ENCODE measurements around the gene ECE2. TPM values are rescaled to one million over a fixed set of nuclear protein-coding genes. Genes with fewer than 3 reads are reported as not detected.

The ECE2 gene
- total RNA-seq, 6 experiments from 2014 or later, result not detected

DNA sequence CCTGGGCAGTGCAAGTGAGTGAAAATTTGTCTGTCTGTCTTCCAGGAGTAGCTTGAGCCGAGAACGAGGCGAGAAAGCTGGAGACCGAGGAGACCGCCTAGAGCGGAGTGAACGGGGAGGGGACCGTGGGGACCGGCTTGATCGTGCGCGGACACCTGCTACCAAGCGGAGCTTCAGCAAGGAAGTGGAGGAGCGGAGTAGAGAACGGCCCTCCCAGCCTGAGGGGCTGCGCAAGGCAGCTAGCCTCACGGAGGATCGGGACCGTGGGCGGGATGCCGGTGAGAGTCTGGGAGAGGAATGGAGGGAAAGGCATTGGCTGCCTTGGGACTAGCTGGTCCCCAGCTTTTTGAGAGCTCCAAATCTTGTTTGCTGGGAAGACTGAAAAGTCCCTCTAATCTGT is 51.3 kb downstream of the ECE2 start:
- no peak for DNase-seq
- no peak overlapping the region for H3K27ac ChIP-seq
- H3K27me3 ChIP-seq, result no peaks in the 10 kb centered on the region
- 92% methylated on average over 12 of the region's 21 CpGs for WGBS (ENCODE audit: insufficient coverage, low coverage, low lambda C conversion rate, missing lambda C conversion rate)
- H3K4me1 ChIP-seq, result peaks cover 0 to 11% (median 1%) of the 10 kb centered on the region in 4 donors
- H3K4me3 ChIP-seq, result no peak overlapping the region
- no peaks in the 10 kb centered on the region for H3K9me3 ChIP-seq
- ATAC-seq, result no peak
- H3K36me3 ChIP-seq, result peaks cover 66 to 100% (median 88%) of the 10 kb centered on the region in 4 donors
- TF ChIP-seq, protein P1, sequence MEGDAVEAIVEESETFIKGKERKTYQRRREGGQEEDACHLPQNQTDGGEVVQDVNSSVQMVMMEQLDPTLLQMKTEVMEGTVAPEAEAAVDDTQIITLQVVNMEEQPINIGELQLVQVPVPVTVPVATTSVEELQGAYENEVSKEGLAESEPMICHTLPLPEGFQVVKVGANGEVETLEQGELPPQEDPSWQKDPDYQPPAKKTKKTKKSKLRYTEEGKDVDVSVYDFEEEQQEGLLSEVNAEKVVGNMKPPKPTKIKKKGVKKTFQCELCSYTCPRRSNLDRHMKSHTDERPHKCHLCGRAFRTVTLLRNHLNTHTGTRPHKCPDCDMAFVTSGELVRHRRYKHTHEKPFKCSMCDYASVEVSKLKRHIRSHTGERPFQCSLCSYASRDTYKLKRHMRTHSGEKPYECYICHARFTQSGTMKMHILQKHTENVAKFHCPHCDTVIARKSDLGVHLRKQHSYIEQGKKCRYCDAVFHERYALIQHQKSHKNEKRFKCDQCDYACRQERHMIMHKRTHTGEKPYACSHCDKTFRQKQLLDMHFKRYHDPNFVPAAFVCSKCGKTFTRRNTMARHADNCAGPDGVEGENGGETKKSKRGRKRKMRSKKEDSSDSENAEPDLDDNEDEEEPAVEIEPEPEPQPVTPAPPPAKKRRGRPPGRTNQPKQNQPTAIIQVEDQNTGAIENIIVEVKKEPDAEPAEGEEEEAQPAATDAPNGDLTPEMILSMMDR (IDR thresholded peaks at IDR 0.05), result no peak
- TF ChIP-seq POLR2A (IDR thresholded peaks at IDR 0.05), result no peak
- intact Hi-C loops (cut with DNase I), result no loop called here

DNA sequence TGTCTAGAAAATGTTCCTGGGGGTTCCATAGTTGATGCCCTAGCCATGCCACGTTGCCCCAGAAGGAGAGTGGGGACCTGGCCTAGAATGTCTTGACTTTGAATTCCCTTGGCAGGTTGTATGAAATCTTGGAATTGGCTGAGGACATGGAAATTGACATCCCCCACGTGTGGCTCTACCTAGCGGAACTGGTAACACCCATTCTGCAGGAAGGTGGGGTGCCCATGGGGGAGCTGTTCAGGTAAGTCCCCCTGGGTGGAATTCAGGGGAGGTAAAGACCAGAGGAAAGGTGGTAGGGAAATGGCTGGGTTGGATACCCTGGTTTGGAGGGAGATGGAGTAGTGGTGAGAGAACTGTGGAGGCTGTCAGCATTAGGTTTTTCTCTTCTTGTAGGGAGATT is 52.7 kb downstream of the ECE2 start:
- peaks cover 60 to 100% (median 88%) of the 10 kb centered on the region in 4 donors for H3K36me3 ChIP-seq
- intact Hi-C loops (cut with DNase I), result no loop called here
- 42% methylated on average over 3 of the region's 3 CpGs for WGBS (ENCODE audit: insufficient coverage, low coverage, low lambda C conversion rate, missing lambda C conversion rate)
- no peak overlapping the region for H3K27ac ChIP-seq
- no peak for DNase-seq
- ATAC-seq, result no peak
- H3K4me1 ChIP-seq, result peaks cover 0 to under 1% (median 0%) of the 10 kb centered on the region in 4 donors
- no peaks in the 10 kb centered on the region for H3K9me3 ChIP-seq
- TF ChIP-seq POLR2A (IDR thresholded peaks at IDR 0.05), result no peak
- TF ChIP-seq, protein P1 (IDR thresholded peaks at IDR 0.05), result no peak
- H3K4me3 ChIP-seq, result no peak overlapping the region
- no peaks in the 10 kb centered on the region for H3K27me3 ChIP-seq

DNA sequence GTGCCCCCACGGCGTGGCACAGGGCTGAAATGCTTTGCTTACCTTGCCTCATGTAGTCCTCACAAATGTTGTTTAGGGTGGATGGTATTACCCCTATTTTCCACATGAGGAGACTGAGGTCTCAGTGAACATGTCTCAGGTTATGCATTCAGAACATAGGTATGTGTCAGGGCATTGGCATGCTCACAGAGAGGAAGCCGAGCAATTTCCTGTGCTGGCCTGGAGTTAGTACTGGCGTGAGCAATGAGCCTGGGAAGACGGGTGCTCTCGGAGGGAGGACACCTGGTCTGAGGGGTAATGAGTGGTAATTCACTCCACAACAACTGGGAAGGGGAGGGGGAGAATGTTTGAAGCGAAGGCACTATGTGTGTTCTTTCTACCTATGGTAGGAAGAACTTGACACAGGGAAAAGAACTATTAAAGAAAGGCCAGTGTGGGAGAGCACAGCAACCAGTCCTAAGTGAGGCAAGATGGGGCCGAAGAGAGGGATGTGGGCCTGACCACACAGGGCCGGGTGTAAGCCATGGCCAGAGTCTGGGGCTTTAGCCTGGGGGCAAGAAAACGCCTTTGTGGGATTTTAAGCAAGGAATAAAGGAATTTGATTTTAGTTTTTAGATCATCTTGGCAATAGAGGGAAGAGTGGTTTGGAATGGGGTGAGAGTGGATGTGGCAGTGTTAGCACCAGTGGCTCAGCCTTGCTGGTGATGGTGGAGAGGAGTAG is 56.7 kb downstream of the ECE2 start:
- no peak for DNase-seq
- Histone ChIP-seq H3K27me3 (no peaks in the 10 kb centered on the region), H3K4me1 (peaks cover 0 to 6% (median 0%) of the 10 kb centered on the region in 4 donors), H3K4me3 (no peak overlapping the region), H3K9me3 (no peaks in the 10 kb centered on the region), H3K27ac (no peak overlapping the region), H3K36me3 (peaks cover 32 to 77% (median 58%) of the 10 kb centered on the region in 4 donors)
- no peak for ATAC-seq
- TF ChIP-seq, protein P1 (IDR thresholded peaks at IDR 0.05), result no peak
- no peak for TF ChIP-seq POLR2A (IDR thresholded peaks at IDR 0.05)
- intact Hi-C loops (cut with DNase I), result no loop called here
- WGBS (ENCODE audit: insufficient coverage, low coverage, low lambda C conversion rate, missing lambda C conversion rate), result 66% methylated on average over 10 of the region's 10 CpGs

DNA sequence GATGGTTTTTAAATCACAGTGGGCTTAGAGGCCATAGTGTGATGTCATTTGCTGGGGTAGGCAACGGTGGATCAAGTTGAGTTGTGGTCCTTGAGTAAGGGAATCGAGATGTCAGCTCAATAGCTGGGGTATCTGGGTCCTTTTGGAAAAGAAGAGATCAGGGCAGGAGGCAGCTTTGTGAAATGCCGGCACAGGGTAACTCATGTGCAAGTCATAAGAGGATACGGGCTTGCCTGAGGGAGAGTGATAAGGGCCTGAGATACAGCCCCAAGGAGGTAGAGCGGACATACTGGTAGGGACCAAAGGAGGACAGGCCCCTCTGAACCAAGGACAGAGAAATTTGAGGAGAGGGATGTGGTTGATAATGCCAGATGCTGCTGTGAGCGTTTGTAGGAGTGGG is 57.4 kb downstream of the ECE2 start:
- Histone ChIP-seq H3K9me3 (no peaks in the 10 kb centered on the region), H3K36me3 (peaks cover 25 to 70% (median 52%) of the 10 kb centered on the region in 4 donors), H3K27ac (no peak overlapping the region), H3K4me3 (no peak overlapping the region), H3K27me3 (no peaks in the 10 kb centered on the region), H3K4me1 (peaks cover 0 to 6% (median 0%) of the 10 kb centered on the region in 4 donors)
- no peak for TF ChIP-seq POLR2A (IDR thresholded peaks at IDR 0.05)
- TF ChIP-seq, protein P1 (IDR thresholded peaks at IDR 0.05), result no peak
- ATAC-seq (no peak), DNase-seq (no peak)
- intact Hi-C loops (cut with DNase I), result no loop called here
- 76% methylated on average over 6 of the region's 6 CpGs for WGBS (ENCODE audit: insufficient coverage, low coverage, low lambda C conversion rate, missing lambda C conversion rate)

Measured in right lobe of liver (tissue), 6 donors.